ENCODE measurements around the gene TSC2. TPM values are rescaled to one million over a fixed set of nuclear protein-coding genes. Genes with fewer than 3 reads are reported as not detected.

The TSC2 gene
- total RNA-seq, 4 donors from 2014 or later: 36.3 to 78.8 (median 54.6) TPM

- peaks cover 0 to 70% (median 35%) of the 10 kb centered on the region in 3 donors for H3K4me1 ChIP-seq
- H3K9me3 ChIP-seq: no peaks in the 10 kb centered on the region
- H3K4me3 ChIP-seq: peak overlapping the region; percentile 80 to 91
- WGBS, 2 donors (ENCODE audit: low coverage in 1 of 2): 0 to 25% methylated on average over 3 of the region's 8 CpGs
- peak overlapping the region in 3 of 4 donors; percentile 74 to 83 (median 82) for H3K27ac ChIP-seq
- peaks cover 0 to 44% of the 10 kb centered on the region in 2 donors for H3K36me3 ChIP-seq
- ATAC-seq: no peak
- no peaks in the 10 kb centered on the region for H3K27me3 ChIP-seq
- TF ChIP-seq CTCF (IDR thresholded peaks at IDR 0.05): no peak
- no peak for TF ChIP-seq POLR2AphosphoS5 (IDR thresholded peaks at IDR 0.05)
- no peak for TF ChIP-seq EP300 (IDR thresholded peaks at IDR 0.05)
- TF ChIP-seq POLR2A (IDR thresholded peaks at IDR 0.05): no peak
Measured at GRCh38 chr16:2046893-2047329, 874 bp upstream of the TSC2 start.

- H3K9me3 ChIP-seq: no peaks in the 10 kb centered on the region
- H3K27ac ChIP-seq: peak overlapping the region; percentile 20 to 83 (median 78)
- ATAC-seq: peak; percentile 31
- H3K36me3 ChIP-seq: peaks cover 0 to 54% of the 10 kb centered on the region in 2 donors
- 0 to 20% methylated on average over 1 to 5 of the region's 30 CpGs for WGBS, 2 donors (ENCODE audit: low coverage in 1 of 2)
- no peaks in the 10 kb centered on the region for H3K27me3 ChIP-seq
- peak overlapping the region; percentile 80 to 91 for H3K4me3 ChIP-seq
- TF ChIP-seq POLR2AphosphoS5 (IDR thresholded peaks at IDR 0.05): no peak
- TF ChIP-seq CTCF (IDR thresholded peaks at IDR 0.05): no peak
- no peak for TF ChIP-seq POLR2A (IDR thresholded peaks at IDR 0.05)
- TF ChIP-seq EP300 (IDR thresholded peaks at IDR 0.05): no peak
- peaks cover 0 to 60% (median 25%) of the 10 kb centered on the region in 3 donors for H3K4me1 ChIP-seq
Measured at GRCh38 chr16:2048116-2048543, 345 bp downstream of the TSC2 start.

- no CpG with 5 or more reads among the region's 21 CpGs for WGBS, 2 donors (ENCODE audit: low coverage in 1 of 2)
Measured at GRCh38 chr16:2053211-2053610, 5.4 kb downstream of the TSC2 start.

GRCh38 chr16:2053897-2054296 is 6.1 kb downstream of the TSC2 start:
- peaks cover 0 to 90% of the 10 kb centered on the region in 2 donors for H3K36me3 ChIP-seq
- no peak overlapping the region for H3K4me3 ChIP-seq
- ATAC-seq: no peak
- no peaks in the 10 kb centered on the region for H3K27me3 ChIP-seq
- H3K27ac ChIP-seq: no peak overlapping the region
- no peak for TF ChIP-seq EP300 (IDR thresholded peaks at IDR 0.05)
- no peak for TF ChIP-seq POLR2AphosphoS5 (IDR thresholded peaks at IDR 0.05)
- no peak for TF ChIP-seq CTCF (IDR thresholded peaks at IDR 0.05)
- no peak for TF ChIP-seq POLR2A (IDR thresholded peaks at IDR 0.05)
- 90% methylated on average over 1 of the region's 17 CpGs; no CpG with 5 or more reads in 1 of the 2 donors for WGBS, 2 donors (ENCODE audit: low coverage in 1 of 2)
- no peaks in the 10 kb centered on the region for H3K9me3 ChIP-seq
- peaks cover 0 to 10% (median 3%) of the 10 kb centered on the region in 3 donors for H3K4me1 ChIP-seq

More at GRCh38 chr16:2053211-2053610, 5.4 kb downstream of the TSC2 start:
- no peak overlapping the region for H3K4me3 ChIP-seq
- H3K27ac ChIP-seq: no peak overlapping the region
- peaks cover 0 to 17% (median 9%) of the 10 kb centered on the region in 3 donors for H3K4me1 ChIP-seq
- ATAC-seq: no peak
- TF ChIP-seq POLR2AphosphoS5 (IDR thresholded peaks at IDR 0.05) (no peak), CTCF (IDR thresholded peaks at IDR 0.05) (no peak), EP300 (IDR thresholded peaks at IDR 0.05) (no peak), POLR2A (IDR thresholded peaks at IDR 0.05) (no peak)
- peaks cover 0 to 84% of the 10 kb centered on the region in 2 donors for H3K36me3 ChIP-seq
- H3K27me3 ChIP-seq: no peaks in the 10 kb centered on the region
- no peaks in the 10 kb centered on the region for H3K9me3 ChIP-seq

- peaks cover 0 to 95% of the 10 kb centered on the region in 2 donors for H3K36me3 ChIP-seq
- no peak for ATAC-seq
- WGBS, 2 donors (ENCODE audit: low coverage in 1 of 2): 59 to 77% methylated on average over 2 to 3 of the region's 29 CpGs
- TF ChIP-seq EP300 (IDR thresholded peaks at IDR 0.05): no peak
- no peak overlapping the region for H3K4me3 ChIP-seq
- peaks cover 0 to 2% (median 0%) of the 10 kb centered on the region in 3 donors for H3K4me1 ChIP-seq
- H3K27me3 ChIP-seq: no peaks in the 10 kb centered on the region
- no peaks in the 10 kb centered on the region for H3K9me3 ChIP-seq
- H3K27ac ChIP-seq: no peak overlapping the region
Measured at GRCh38 chr16:2054543-2055245, 6.9 kb downstream of the TSC2 start.
